ENCODE results near the gene EDARADD. TPM values are rescaled to one million over a fixed set of nuclear protein-coding genes. Genes with fewer than 3 reads are reported as not detected.

Gene EDARADD
- total RNA-seq, 2 experiments from 2014 or later = not detected

- BruUV-seq (replicated peaks) = no TSS peak
- no peak for TF ChIP-seq CTCF (conservative IDR thresholded peaks at IDR 0.05; ENCODE audit: low read length)
- no peak for TF ChIP-seq EZH2phosphoT487 (IDR thresholded peaks at IDR 0.05; ENCODE audit: borderline replicate concordance, low read depth, low read length)
- no peak overlapping the region for H3K4me2 ChIP-seq (ENCODE audit: low read length)
- H3K9me3 ChIP-seq (ENCODE audit: low read length) = no peaks in the 10 kb centered on the region
- H3K79me2 ChIP-seq (ENCODE audit: insufficient read depth, low read depth, low read length) = no peaks in the 10 kb centered on the region
- H3K4me1 ChIP-seq (ENCODE audit: insufficient read depth, low read length, poor library complexity, severe bottlenecking) = no peaks in the 10 kb centered on the region
- H3K4me3 ChIP-seq (ENCODE audit: low read depth, low read length, poor library complexity, severe bottlenecking) = no peak overlapping the region
- H4K20me1 ChIP-seq (ENCODE audit: insufficient read depth, low read length) = no peaks in the 10 kb centered on the region
- CTCF ChIA-PET (ENCODE audit: unreplicated experiment) = no interaction called here
- no peaks in the 10 kb centered on the region for H3K36me3 ChIP-seq (ENCODE audit: insufficient read depth, low read length)
- no peak for DNase-seq (ENCODE audit: low spot score)
- no peak overlapping the region for H2AFZ ChIP-seq (ENCODE audit: low read length)
- no peaks in the 10 kb centered on the region for H3K9me2 ChIP-seq (ENCODE audit: insufficient read depth, low read length)
- intact Hi-C loops (cut with micrococcal nuclease; ENCODE audit: unreplicated experiment) = no loop called here
- no peak overlapping the region for H3K27ac ChIP-seq (ENCODE audit: low read depth, low read length, poor library complexity, severe bottlenecking)
- POLR2A ChIA-PET = no interaction called here
Measured at GRCh38 chr1:236413688-236414087, 19.6 kb downstream of the EDARADD start.

GRCh38 chr1:236416165-236416564 is 22.1 kb downstream of the EDARADD start:
- Histone ChIP-seq H3K36me3 (ENCODE audit: insufficient read depth, low read length) (no peaks in the 10 kb centered on the region), H3K27ac (ENCODE audit: low read depth, low read length, poor library complexity, severe bottlenecking) (no peak overlapping the region), H3K9me3 (ENCODE audit: low read length) (no peaks in the 10 kb centered on the region), H4K20me1 (ENCODE audit: insufficient read depth, low read length) (no peaks in the 10 kb centered on the region), H2AFZ (ENCODE audit: low read length) (no peak overlapping the region), H3K4me2 (ENCODE audit: low read length) (no peak overlapping the region), H3K79me2 (ENCODE audit: insufficient read depth, low read depth, low read length) (no peaks in the 10 kb centered on the region), H3K4me1 (ENCODE audit: insufficient read depth, low read length, poor library complexity, severe bottlenecking) (no peaks in the 10 kb centered on the region), H3K9me2 (ENCODE audit: insufficient read depth, low read length) (no peaks in the 10 kb centered on the region), H3K4me3 (ENCODE audit: low read depth, low read length, poor library complexity, severe bottlenecking) (no peak overlapping the region)
- no peak for TF ChIP-seq CTCF (conservative IDR thresholded peaks at IDR 0.05; ENCODE audit: low read length)
- no peak for TF ChIP-seq EZH2phosphoT487 (IDR thresholded peaks at IDR 0.05; ENCODE audit: borderline replicate concordance, low read depth, low read length)
- no peak for DNase-seq (ENCODE audit: low spot score)
- ChIA-PET POLR2A (no interaction called here), CTCF (ENCODE audit: unreplicated experiment) (no interaction called here)
- intact Hi-C loops (cut with micrococcal nuclease; ENCODE audit: unreplicated experiment) = no loop called here
- BruUV-seq (replicated peaks) = no TSS peak

GRCh38 chr1:236417336-236417735 is 23.2 kb downstream of the EDARADD start:
- TF ChIP-seq CTCF (conservative IDR thresholded peaks at IDR 0.05; ENCODE audit: low read length) (no peak), EZH2phosphoT487 (IDR thresholded peaks at IDR 0.05; ENCODE audit: borderline replicate concordance, low read depth, low read length) (no peak)
- Histone ChIP-seq H3K36me3 (ENCODE audit: insufficient read depth, low read length) (no peaks in the 10 kb centered on the region), H3K27ac (ENCODE audit: low read depth, low read length, poor library complexity, severe bottlenecking) (no peak overlapping the region), H3K4me3 (ENCODE audit: low read depth, low read length, poor library complexity, severe bottlenecking) (no peak overlapping the region), H3K4me2 (ENCODE audit: low read length) (no peak overlapping the region), H3K79me2 (ENCODE audit: insufficient read depth, low read depth, low read length) (no peaks in the 10 kb centered on the region), H2AFZ (ENCODE audit: low read length) (no peak overlapping the region), H3K9me3 (ENCODE audit: low read length) (no peaks in the 10 kb centered on the region), H3K4me1 (ENCODE audit: insufficient read depth, low read length, poor library complexity, severe bottlenecking) (no peaks in the 10 kb centered on the region), H4K20me1 (ENCODE audit: insufficient read depth, low read length) (no peaks in the 10 kb centered on the region), H3K9me2 (ENCODE audit: insufficient read depth, low read length) (no peaks in the 10 kb centered on the region)
- POLR2A ChIA-PET = interaction anchor here (0.7 kb wide), 1 partner anchor 556 kb away, joined by 3 read pairs; no protein-coding TSS in a partner anchor
- CTCF ChIA-PET (ENCODE audit: unreplicated experiment) = no interaction called here
- intact Hi-C loops (cut with micrococcal nuclease; ENCODE audit: unreplicated experiment) = no loop called here
- no TSS peak for BruUV-seq (replicated peaks)
- no peak for DNase-seq (ENCODE audit: low spot score)
